Measurements from ENCODE around the gene KRT73.

KRT73 gene

GRCh38 chr12:52573306-52573705, 45.1 kb downstream of the KRT73 start:
- H3K4me3 ChIP-seq (replicated peaks; ENCODE audit: low read depth, low read length), result no peak overlapping the region
- no peak for TF ChIP-seq CTCF (IDR thresholded peaks at IDR 0.05; ENCODE audit: low read length, missing control alignments)
- no peak for DNase-seq (ENCODE audit: low read depth)

- DNase-seq (ENCODE audit: low read depth), result no peak
- H3K4me3 ChIP-seq (replicated peaks; ENCODE audit: low read depth, low read length), result no peak overlapping the region
- TF ChIP-seq CTCF (IDR thresholded peaks at IDR 0.05; ENCODE audit: low read length, missing control alignments), result no peak
Observed at GRCh38 chr12:52570511-52570910, 47.8 kb downstream of the KRT73 start.

- no peak for TF ChIP-seq CTCF (IDR thresholded peaks at IDR 0.05; ENCODE audit: low read length, missing control alignments)
- no peak overlapping the region for H3K4me3 ChIP-seq (replicated peaks; ENCODE audit: low read depth, low read length)
- DNase-seq (ENCODE audit: low read depth), result no peak
Observed at GRCh38 chr12:52568111-52568510, 50.2 kb downstream of the KRT73 start.

- DNase-seq (ENCODE audit: low read depth), result no peak
- no peak overlapping the region for H3K4me3 ChIP-seq (replicated peaks; ENCODE audit: low read depth, low read length)
- no peak for TF ChIP-seq CTCF (IDR thresholded peaks at IDR 0.05; ENCODE audit: low read length, missing control alignments)
Observed at GRCh38 chr12:52566847-52567291, 51.5 kb downstream of the KRT73 start.

GRCh38 chr12:52564582-52564981, 53.8 kb downstream of the KRT73 start:
- no peak overlapping the region for H3K4me3 ChIP-seq (replicated peaks; ENCODE audit: low read depth, low read length)
- TF ChIP-seq CTCF (IDR thresholded peaks at IDR 0.05; ENCODE audit: low read length, missing control alignments), result no peak
- DNase-seq (ENCODE audit: low read depth), result no peak

- no peak overlapping the region for H3K4me3 ChIP-seq (replicated peaks; ENCODE audit: low read depth, low read length)
- peak; percentile 15 for DNase-seq (ENCODE audit: low read depth)
- peak; percentile 34 for TF ChIP-seq CTCF (IDR thresholded peaks at IDR 0.05; ENCODE audit: low read length, missing control alignments)
Observed at GRCh38 chr12:52561880-52562449, 56.4 kb downstream of the KRT73 start.

- TF ChIP-seq CTCF (IDR thresholded peaks at IDR 0.05; ENCODE audit: low read length, missing control alignments), result no peak
- no peak for DNase-seq (ENCODE audit: low read depth)
Observed at GRCh38 chr12:52559979-52560378, 58.4 kb downstream of the KRT73 start.

More at GRCh38 chr12:52559979-52560378, 58.4 kb downstream of the KRT73 start:
- H3K4me3 ChIP-seq (replicated peaks; ENCODE audit: low read depth, low read length), result no peak overlapping the region
